LHCN-M2 (cell line): ENCODE measurements around the gene UBL5. TPM values are rescaled to one million over a fixed set of nuclear protein-coding genes. Genes with fewer than 3 reads are reported as not detected.

ENCODE experiments used
- DNase-seq: peaks from one replicate; pipeline ENCODE4 v3.0.0-alpha.2; 2012; ENCODE audit warnings: low read depth
- total RNA-seq: library from RNA; depleted of rRNA; stranded (reverse); fragments of >200 nt; gene quantifications from 2 replicates; pipeline ENCODE4 v1.2.3, GENCODE V29; 2014

The UBL5 gene
- total RNA-seq, 1 experiment from 2014 or later, result 493 TPM

GRCh38 chr19:9854282-9854846, 26.6 kb downstream of the UBL5 start:
- no peak for DNase-seq

- no peak for DNase-seq
Observed at GRCh38 chr19:9856609-9857008, 28.9 kb downstream of the UBL5 start.

GRCh38 chr19:9857076-9857721, 29.5 kb downstream of the UBL5 start:
- no peak for DNase-seq

GRCh38 chr19:9857920-9858746, 30.4 kb downstream of the UBL5 start:
- DNase-seq, result no peak

- DNase-seq, result no peak
Observed at GRCh38 chr19:9858766-9859165, 31.0 kb downstream of the UBL5 start.

GRCh38 chr19:9860407-9860806, 32.7 kb downstream of the UBL5 start:
- no peak for DNase-seq

- no peak for DNase-seq
Observed at GRCh38 chr19:9861503-9861902, 33.8 kb downstream of the UBL5 start.

GRCh38 chr19:9862938-9863337, 35.2 kb downstream of the UBL5 start:
- no peak for DNase-seq

GRCh38 chr19:9863759-9864158, 36.0 kb downstream of the UBL5 start:
- DNase-seq, result no peak

- no peak for DNase-seq
Observed at GRCh38 chr19:9865732-9866501, 38.2 kb downstream of the UBL5 start.

GRCh38 chr19:9868983-9869617, 41.4 kb downstream of the UBL5 start:
- DNase-seq, result no peak

- no peak for DNase-seq
Observed at GRCh38 chr19:9871626-9872338, 44.1 kb downstream of the UBL5 start.

GRCh38 chr19:9872618-9873242, 45.0 kb downstream of the UBL5 start:
- no peak for DNase-seq

GRCh38 chr19:9875031-9875627, 47.4 kb downstream of the UBL5 start:
- DNase-seq, result no peak

GRCh38 chr19:9875796-9876195, 48.1 kb downstream of the UBL5 start:
- DNase-seq, result no peak

- DNase-seq, result peak; percentile 23
Observed at GRCh38 chr19:9877780-9878510, 50.2 kb downstream of the UBL5 start.

- DNase-seq, result no peak
Observed at GRCh38 chr19:9878511-9879196, 50.9 kb downstream of the UBL5 start.
